Mucosa of descending colon (tissue), 3 donors: Measurements from ENCODE around the gene SEPHS2. TPM values are rescaled to one million over a fixed set of nuclear protein-coding genes. Genes with fewer than 3 reads are reported as not detected.

Experiments used
- ATAC-seq: fragments of 200-7000 bp; cut with Tn5 transposase; one replicate; pipeline ENCODE4 v1.9.1; 2020; ENCODE audit warnings: mild to moderate bottlenecking, moderate library complexity
- DNase-seq, 3 donors: peaks; one replicate each; pipeline ENCODE4 v3.0.0-alpha.2; 2020
- H3K36me3 ChIP-seq: fragments of 200-600 bp; one replicate; pipeline ENCODE4 v1.8.0; 2021; ENCODE audit warnings: low read depth, mild to moderate bottlenecking
- H3K4me1 ChIP-seq: fragments of 200-600 bp; one replicate; pipeline ENCODE4 v1.8.0; 2021; ENCODE audit warnings: low read depth, mild to moderate bottlenecking
- H3K4me3 ChIP-seq: fragments of 200-600 bp; one replicate; pipeline ENCODE4 v1.8.0; 2021; ENCODE audit warnings: mild to moderate bottlenecking
- H3K9me3 ChIP-seq: fragments of 200-600 bp; one replicate; pipeline ENCODE4 v1.8.0; 2021; ENCODE audit warnings: mild to moderate bottlenecking
- intact Hi-C, 2 donors: fragments of 100-400 bp; cut with DNase I in 1 of 2; cut with micrococcal nuclease in 1 of 2; formaldehyde crosslinking; loops; one replicate each; pipeline versions ENCODE4 v1.11.0 to v1.11.1; 2022; cut with DNase I, micrococcal nuclease
- total RNA-seq, 3 donors: library from RNA; stranded (reverse); fragmentation: NEBNext Ultra II Directional in 2 of 3; extraction: Animal tissue kit (Norgen Biotek cat#: 25700) in 2 of 3; gene quantifications; one replicate each; pipeline versions ENCODE4 v1.2.1 to v1.2.4, GENCODE V29; 2021 to 2023
- TF ChIP-seq, protein P1 (sequence below): fragments of 200-600 bp; IDR thresholded peaks from one replicate; pipeline ENCODE4 v1.8.0; 2022; ENCODE audit warnings: antibody characterized with exemption, mild to moderate bottlenecking
- donor health status: DM: no; HTN: no; CAD: no; lungs with moderate emphysema.
- donor health status: DM: no; HTN: no; CAD: no.
- donor health status: DM: no; HTN: yes; CAD: no.

Gene SEPHS2
- total RNA-seq, 3 donors from 2014 or later = 107 to 185 (median 142) TPM

DNA sequence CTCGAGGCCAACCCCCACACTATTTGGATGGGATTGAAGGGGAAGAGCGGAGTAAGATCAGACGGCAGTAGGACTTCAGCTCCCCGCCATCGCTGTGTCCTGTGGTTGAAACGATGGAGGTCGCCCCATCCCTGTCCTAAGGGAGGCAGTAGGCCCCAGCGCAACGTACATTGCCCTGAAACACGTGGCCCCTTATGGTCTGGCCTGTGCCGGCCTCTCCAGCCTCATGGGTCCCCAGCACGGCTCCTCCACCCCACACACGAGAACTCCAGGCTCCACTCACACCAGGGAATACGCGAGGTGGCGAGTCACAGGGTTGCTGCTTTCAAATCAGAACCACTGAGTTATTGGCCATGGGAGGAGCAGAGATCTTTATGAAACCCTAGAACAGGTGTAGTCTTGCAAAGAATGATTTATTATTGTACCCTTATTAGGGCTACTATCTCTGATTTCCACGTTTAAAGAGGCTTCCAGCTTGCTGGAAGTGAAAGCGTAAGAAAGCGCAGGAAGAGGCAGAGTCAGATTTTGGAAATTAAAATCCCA is 15.2 kb downstream of the SEPHS2 start:
- H3K9me3 ChIP-seq = no peaks in the 10 kb centered on the region
- H3K4me1 ChIP-seq = peaks cover 11% of the 10 kb centered on the region
- intact Hi-C loops = no loop called here
- no peak overlapping the region for H3K4me3 ChIP-seq
- no peaks in the 10 kb centered on the region for H3K36me3 ChIP-seq
- DNase-seq (peak in 2 of 3 donors; percentile 66 to 72), ATAC-seq (peak; percentile 3)
- TF ChIP-seq, protein P1, sequence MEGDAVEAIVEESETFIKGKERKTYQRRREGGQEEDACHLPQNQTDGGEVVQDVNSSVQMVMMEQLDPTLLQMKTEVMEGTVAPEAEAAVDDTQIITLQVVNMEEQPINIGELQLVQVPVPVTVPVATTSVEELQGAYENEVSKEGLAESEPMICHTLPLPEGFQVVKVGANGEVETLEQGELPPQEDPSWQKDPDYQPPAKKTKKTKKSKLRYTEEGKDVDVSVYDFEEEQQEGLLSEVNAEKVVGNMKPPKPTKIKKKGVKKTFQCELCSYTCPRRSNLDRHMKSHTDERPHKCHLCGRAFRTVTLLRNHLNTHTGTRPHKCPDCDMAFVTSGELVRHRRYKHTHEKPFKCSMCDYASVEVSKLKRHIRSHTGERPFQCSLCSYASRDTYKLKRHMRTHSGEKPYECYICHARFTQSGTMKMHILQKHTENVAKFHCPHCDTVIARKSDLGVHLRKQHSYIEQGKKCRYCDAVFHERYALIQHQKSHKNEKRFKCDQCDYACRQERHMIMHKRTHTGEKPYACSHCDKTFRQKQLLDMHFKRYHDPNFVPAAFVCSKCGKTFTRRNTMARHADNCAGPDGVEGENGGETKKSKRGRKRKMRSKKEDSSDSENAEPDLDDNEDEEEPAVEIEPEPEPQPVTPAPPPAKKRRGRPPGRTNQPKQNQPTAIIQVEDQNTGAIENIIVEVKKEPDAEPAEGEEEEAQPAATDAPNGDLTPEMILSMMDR = no peak

DNA sequence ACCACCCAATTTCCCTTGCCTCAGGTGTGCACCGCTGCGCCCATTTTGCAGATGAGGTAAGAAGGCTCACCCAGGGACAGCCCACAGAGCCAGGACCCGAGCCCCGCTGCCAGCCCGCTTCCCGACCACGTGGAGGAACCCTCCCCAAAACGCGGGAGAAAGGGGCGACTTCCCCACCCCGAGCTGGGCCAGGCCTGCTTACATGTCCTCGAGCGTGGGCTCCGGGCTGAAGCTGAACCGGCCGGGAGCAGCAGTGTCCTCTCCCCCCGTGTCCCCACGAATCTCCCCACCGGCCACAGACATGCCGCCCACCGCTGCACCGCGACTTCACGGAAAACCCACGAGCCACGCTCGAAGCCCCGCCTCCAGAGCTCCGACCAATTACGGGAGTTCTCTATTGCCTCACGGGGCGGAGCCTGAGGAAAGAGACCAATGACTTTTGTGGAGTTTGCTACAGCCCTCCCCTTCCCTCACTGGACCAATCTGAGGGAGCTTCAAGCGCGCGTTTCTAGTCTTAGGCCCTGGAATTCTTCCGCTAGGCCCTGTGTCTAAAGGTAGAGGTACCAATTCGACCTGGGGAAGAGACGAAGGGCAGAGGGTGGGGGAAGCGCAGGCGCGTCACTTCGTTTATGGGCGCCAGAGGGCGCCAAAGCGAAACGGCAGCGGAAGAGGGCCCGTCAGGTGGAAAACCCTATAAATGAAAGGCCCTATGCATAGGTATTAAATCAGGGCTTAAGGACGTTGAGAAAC is 15.8 kb downstream of the SEPHS2 start, which contains the start of gene DCTPP1:
TSS of gene DCTPP1 (minus strand) at position 353 of the 750 bp plus-strand sequence. CDS start at position 303, 50 bp downstream.
- TF ChIP-seq, protein P1 = peak; percentile 68
- intact Hi-C loops = no loop called here
- ATAC-seq (peak; percentile 97), DNase-seq (peak; percentile 95 to 98 (median 96))
- Histone ChIP-seq H3K4me3 (peak within 1 kb of the TSS; percentile 40), H3K36me3 (no peaks in the 10 kb centered on the region), H3K4me1 (peaks cover 11% of the 10 kb centered on the region), H3K9me3 (no peaks in the 10 kb centered on the region)

DNA sequence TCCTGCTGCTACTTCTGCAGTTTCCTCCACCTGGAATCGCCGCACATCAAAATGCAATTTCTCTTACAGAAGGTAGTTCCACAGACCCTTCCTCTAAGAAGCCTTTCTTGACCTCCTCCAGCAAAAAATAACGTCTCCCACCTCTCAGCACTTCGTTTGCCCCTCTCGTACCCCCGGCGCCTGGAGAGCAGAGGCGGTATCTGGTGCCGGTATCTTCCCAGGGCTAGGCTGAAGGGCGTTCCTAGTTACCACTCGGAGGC is 16.3 kb downstream of the SEPHS2 start:
- H3K4me1 ChIP-seq = peaks cover 11% of the 10 kb centered on the region
- TF ChIP-seq, protein P1 = no peak
- intact Hi-C loops = no loop called here
- DNase-seq (no peak), ATAC-seq (peak; percentile 59)
- H3K36me3 ChIP-seq = peaks cover under 1% of the 10 kb centered on the region
- H3K4me3 ChIP-seq = peak overlapping the region; percentile 40
- no peaks in the 10 kb centered on the region for H3K9me3 ChIP-seq

DNA sequence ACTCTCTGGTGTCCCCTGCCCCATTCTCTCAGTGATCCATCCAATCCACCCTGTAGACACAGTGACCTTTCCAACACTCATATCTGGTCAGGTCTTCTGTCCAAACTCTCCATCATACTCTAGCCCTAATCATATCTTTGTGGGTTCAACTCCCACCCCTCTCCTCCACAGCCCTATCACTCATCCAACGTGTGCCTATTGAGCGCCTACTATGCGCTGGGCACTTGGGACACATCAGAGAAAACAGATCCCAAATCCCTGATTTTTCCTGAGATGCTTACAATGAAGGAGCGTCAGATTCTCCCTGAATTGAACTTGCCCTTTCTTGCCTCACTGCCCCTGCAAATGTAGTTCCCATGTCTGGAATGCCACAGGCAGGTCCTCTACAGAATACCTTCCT is 17.6 kb downstream of the SEPHS2 start:
- Histone ChIP-seq H3K9me3 (no peaks in the 10 kb centered on the region), H3K36me3 (peaks cover 7% of the 10 kb centered on the region), H3K4me1 (peaks cover 11% of the 10 kb centered on the region), H3K4me3 (no peak overlapping the region)
- intact Hi-C loops = no loop called here
- DNase-seq = no peak
- ATAC-seq = no peak
- TF ChIP-seq, protein P1 = no peak

DNA sequence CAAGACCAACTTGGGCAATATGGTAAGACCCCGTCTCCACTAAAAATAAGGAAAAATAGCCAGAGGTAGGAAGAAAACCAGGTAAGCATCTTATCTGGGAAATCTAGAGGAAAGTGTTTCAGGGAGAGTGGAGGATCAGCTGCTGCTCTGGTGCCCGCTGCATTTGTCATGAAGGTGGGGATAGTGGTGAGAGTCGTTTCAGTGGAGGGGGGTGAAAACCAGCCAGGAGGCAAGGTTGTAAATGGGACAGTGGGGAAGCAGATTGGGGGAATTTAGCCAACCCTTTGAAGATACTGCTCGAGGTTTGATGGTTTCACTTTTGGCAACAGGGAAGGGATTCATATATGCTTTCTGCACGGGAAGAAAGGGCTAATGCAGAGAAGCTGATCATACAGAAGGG is 24.7 kb downstream of the SEPHS2 start:
- intact Hi-C loops = no loop called here
- TF ChIP-seq, protein P1 = no peak
- H3K36me3 ChIP-seq = peaks cover 7% of the 10 kb centered on the region
- peaks cover 6% of the 10 kb centered on the region for H3K4me1 ChIP-seq
- no peak for ATAC-seq
- no peak for DNase-seq
- no peak overlapping the region for H3K4me3 ChIP-seq
- no peaks in the 10 kb centered on the region for H3K9me3 ChIP-seq
